HG03025 (cell line): ENCODE data around the gene SLC25A3.
"Not testable (repeated sequence)": the region's sequence is repeated elsewhere in the genome, so short reads cannot be mapped to it uniquely, and the experiment has no call there.

Experiments
- ATAC-seq: cut with Tn5 transposase; IDR thresholded peaks from one replicate; pipeline ENCODE4 v1.9.1; 2021; ENCODE audit warnings: mild to moderate bottlenecking, moderate library complexity; ENCODE audit not compliant: unreplicated experiment, low FRiP score

The SLC25A3 gene

DNA sequence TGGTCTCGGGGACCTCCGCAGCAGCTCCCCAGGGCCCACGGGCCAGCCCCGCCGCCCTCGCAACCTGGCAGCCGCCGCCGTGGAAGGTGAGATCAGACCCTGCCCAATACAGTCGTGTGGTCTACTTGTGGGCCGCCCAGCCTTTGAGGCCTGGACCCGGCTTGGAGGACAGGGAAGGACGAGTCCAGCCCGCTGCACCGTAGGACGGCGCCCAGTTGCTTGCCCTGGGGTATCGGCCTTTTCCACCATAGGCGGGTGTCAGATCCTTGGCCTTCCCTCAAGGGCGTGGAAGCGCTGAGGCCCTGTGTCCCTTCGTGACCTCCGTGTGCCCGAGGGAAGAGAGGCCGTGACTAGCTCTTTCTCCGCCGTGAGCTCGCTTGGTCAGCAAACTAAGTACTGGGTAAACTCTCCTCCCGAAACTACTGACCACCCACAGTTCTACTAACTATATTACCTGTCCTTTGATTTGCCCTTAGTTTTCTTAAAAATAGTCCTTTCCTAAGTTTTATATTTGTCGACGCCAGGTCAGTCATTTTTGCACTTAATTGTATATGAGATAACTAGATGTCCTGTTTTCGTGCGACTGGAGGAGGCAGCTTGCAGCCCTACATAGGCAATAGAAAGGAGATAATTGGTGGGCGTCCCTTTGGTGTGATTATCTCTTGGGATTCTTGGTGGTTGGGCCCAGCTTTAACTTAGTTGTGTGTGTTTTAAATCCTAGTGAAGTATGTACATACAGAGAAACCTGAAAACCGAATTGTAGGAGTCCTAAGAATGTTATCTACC, 757 bp downstream of the SLC25A3 start:
- ATAC-seq: no peak

GRCh38 chr12:98595243-98595988, 1.9 kb downstream of the SLC25A3 start:
- no peak for ATAC-seq

DNA sequence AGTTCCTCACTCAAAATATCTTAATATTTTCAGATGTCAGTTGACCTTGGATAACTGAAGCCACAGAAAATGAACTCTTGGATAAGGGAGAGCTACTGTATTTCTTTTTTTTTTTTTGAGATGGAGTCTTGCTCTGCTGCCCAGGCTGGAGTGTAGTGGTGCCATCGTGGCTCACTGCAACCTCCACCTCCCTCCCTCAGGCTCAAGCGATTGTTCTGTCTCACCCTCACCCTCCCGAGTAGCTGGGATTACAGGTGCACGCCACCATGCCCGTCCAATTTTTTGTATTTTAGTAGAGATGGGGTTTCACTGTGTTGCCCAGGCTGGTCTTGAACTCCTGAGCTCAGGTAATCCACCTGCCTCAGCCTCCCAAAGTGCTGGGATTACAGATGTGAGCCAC, 3.8 kb downstream of the SLC25A3 start:
- not testable (repeated sequence) for ATAC-seq

GRCh38 chr12:98601924-98602323, 8.4 kb downstream of the SLC25A3 start:
- no peak for ATAC-seq

GRCh38 chr12:98606359-98606988, 13.0 kb downstream of the SLC25A3 start:
- no peak for ATAC-seq

- no peak for ATAC-seq
These were observed 17.1 kb downstream of the SLC25A3 start for GRCh38 chr12:98610596-98610995.

DNA sequence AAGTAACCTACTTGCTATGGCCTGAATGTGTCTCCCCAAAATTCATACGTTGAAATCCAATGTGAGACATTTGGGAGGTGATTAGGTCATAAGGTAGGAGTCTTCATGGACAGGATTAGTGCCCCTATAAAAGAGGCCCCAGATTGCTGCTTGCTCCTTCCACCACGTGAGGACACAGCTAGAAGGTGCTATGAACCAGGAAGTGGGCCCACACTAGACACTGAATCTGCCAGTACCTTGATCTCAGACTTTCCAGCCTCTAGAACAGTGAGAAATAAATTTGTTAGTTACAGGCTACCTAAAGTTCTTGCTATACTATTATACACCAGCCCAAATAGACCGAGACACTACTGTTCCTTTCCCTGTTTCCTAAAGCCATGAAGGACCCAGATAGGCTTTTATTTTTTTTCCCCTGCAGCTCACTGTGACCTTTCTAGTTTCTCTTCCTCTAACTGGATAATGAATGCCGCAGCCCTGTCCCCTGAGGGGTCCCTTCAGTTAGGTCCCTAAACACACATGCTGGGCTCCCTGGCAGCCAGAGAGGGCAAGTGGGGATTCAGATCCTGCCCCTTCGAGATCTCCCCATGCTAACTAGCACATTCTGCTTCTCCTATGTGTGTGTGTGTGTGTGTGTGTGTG, 19.3 kb downstream of the SLC25A3 start:
- peak; percentile 90 for ATAC-seq

GRCh38 chr12:98618952-98619351, 25.5 kb downstream of the SLC25A3 start:
- no peak for ATAC-seq

DNA sequence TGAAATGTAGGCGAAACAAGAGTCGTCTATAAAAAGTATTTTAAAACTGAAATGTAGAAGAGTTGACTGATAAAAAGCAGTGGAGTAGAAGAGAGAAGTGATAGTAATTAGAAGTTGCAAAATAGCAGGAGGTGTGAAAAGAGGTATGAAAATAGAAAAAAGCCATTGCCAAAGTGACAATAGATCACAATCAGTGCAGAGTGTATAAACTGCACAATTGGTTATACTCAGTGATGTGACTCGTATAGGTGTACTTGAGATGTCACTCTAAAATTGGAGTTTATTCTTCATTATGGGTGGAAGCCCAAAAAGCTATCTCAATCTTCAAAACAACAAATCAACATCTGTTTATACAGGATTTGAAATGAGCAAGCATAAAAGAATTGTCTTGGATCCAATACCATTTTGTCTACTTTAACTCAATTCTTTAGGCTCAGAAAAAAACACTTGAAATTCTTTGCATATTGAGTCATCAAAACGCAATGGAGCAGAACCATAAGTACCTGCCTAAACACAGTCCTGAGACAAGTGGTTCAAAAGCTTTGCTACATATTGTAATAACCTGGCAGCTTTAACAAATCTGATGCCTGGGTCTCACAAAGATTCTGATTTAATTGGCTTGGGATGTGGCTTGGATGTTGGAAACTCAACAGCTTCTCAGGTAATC, 42.3 kb downstream of the SLC25A3 start:
- ATAC-seq: peak; percentile 68

DNA sequence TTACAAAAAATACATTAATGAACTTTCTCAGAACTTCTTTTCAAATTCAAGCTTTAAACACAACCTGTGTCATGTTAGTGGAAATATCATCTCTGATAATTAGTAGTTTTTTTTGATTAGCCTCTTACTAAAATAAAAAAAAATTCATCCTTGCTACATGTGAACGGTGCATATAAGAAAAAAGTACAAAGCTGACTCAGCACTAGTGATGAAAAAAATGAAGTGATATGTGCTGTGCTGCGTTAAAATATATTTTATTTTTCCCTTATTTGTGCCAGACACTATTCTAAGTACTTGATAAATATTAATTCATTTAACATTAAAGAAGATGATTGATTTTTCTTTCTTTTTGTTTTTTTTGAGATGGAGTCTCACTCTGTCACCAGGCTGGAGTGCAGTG, 43.6 kb downstream of the SLC25A3 start:
- ATAC-seq: no peak

GRCh38 chr12:98638009-98638408, 44.5 kb downstream of the SLC25A3 start:
- no peak for ATAC-seq

- no peak for ATAC-seq
These were observed 46.0 kb downstream of the SLC25A3 start for GRCh38 chr12:98639491-98639890.

- not testable (repeated sequence) for ATAC-seq
These were observed 49.3 kb downstream of the SLC25A3 start for GRCh38 chr12:98642801-98643200.

- peak; percentile 22 for ATAC-seq
These were observed 50.9 kb downstream of the SLC25A3 start for GRCh38 chr12:98644433-98644711.

GRCh38 chr12:98644712-98645571, 51.5 kb downstream of the SLC25A3 start, which contains the start of the genes APAF1 and IKBIP:
Gene APAF1 (plus strand): TSS chr12:98645290. CDS start chr12:98648360, 3,070 bp downstream.
Gene IKBIP (minus strand): TSS chr12:98644788. CDS start chr12:98644701, 87 bp downstream.
- ATAC-seq: peak; percentile 88

GRCh38 chr12:98645572-98646067, 52.1 kb downstream of the SLC25A3 start:
- peak; percentile 1 for ATAC-seq

- no peak for ATAC-seq
These were observed 53.0 kb downstream of the SLC25A3 start for GRCh38 chr12:98646294-98647090.

GRCh38 chr12:98651328-98651727, 57.8 kb downstream of the SLC25A3 start:
- no peak for ATAC-seq
